ENCODE data around the gene MVD.

The MVD gene

GRCh38 chr16:88697116-88697830, 34.4 kb upstream of the MVD start:
- DNase-seq (ENCODE audit: low read depth in 2 of 2), result no peak

- DNase-seq (ENCODE audit: low read depth in 2 of 2), result no peak
Observed at GRCh38 chr16:88696441-88696840, 33.5 kb upstream of the MVD start.

- no peak for DNase-seq (ENCODE audit: low read depth in 2 of 2)
Observed at GRCh38 chr16:88695753-88696152, 32.9 kb upstream of the MVD start.

GRCh38 chr16:88695218-88695617, 32.3 kb upstream of the MVD start:
- DNase-seq (ENCODE audit: low read depth in 2 of 2), result no peak

- no peak for DNase-seq (ENCODE audit: low read depth in 2 of 2)
Observed at GRCh38 chr16:88694221-88695087, 31.6 kb upstream of the MVD start.

GRCh38 chr16:88693420-88694177, 30.7 kb upstream of the MVD start:
- no peak for DNase-seq (ENCODE audit: low read depth in 2 of 2)

GRCh38 chr16:88692861-88693260, 30.0 kb upstream of the MVD start:
- no peak for DNase-seq (ENCODE audit: low read depth in 2 of 2)

- DNase-seq (ENCODE audit: low read depth in 2 of 2), result no peak
Observed at GRCh38 chr16:88691924-88692560, 29.2 kb upstream of the MVD start.

GRCh38 chr16:88691129-88691813, 28.4 kb upstream of the MVD start:
- no peak for DNase-seq (ENCODE audit: low read depth in 2 of 2)

- no peak for DNase-seq (ENCODE audit: low read depth in 2 of 2)
Observed at GRCh38 chr16:88690341-88691128, 27.6 kb upstream of the MVD start.

- no peak for DNase-seq (ENCODE audit: low read depth in 2 of 2)
Observed at GRCh38 chr16:88688013-88688778, 25.3 kb upstream of the MVD start.

GRCh38 chr16:88687676-88688012, 24.8 kb upstream of the MVD start:
- DNase-seq (ENCODE audit: low read depth in 2 of 2), result no peak

- no peak for DNase-seq (ENCODE audit: low read depth in 2 of 2)
Observed at GRCh38 chr16:88687254-88687576, 24.3 kb upstream of the MVD start.

- DNase-seq (ENCODE audit: low read depth in 2 of 2), result peak; percentile 80 to 84
Observed at GRCh38 chr16:88686439-88687253, 23.8 kb upstream of the MVD start, which contains the start of gene SNAI3. SNAI3 (minus strand) TSS chr16:88686507; CDS start chr16:88686406, 101 bp downstream.

GRCh38 chr16:88686062-88686438, 23.2 kb upstream of the MVD start:
- no peak for DNase-seq (ENCODE audit: low read depth in 2 of 2)

- DNase-seq (ENCODE audit: low read depth in 2 of 2), result peak in 1 of 2 donors; percentile 58
Observed at GRCh38 chr16:88685156-88686061, 22.5 kb upstream of the MVD start.

GRCh38 chr16:88684569-88685155, 21.8 kb upstream of the MVD start:
- DNase-seq (ENCODE audit: low read depth in 2 of 2), result no peak

Data from activated CD4-positive, alpha-beta T cell treated with anti-CD3 and anti-CD28 coated beads for 24 hours (primary cell).